HG02798 (cell line): Measurements from ENCODE around the gene ZNF638.
"Not testable (repeated sequence)": the region's sequence is repeated elsewhere in the genome, so short reads cannot be mapped to it uniquely, and the experiment has no call there.

Experiments
- ATAC-seq: cut with Tn5 transposase; IDR thresholded peaks from one replicate; pipeline ENCODE4 v1.9.1; 2021; ENCODE audit warnings: mild to moderate bottlenecking; ENCODE audit not compliant: unreplicated experiment, poor library complexity

Gene ZNF638

GRCh38 chr2:71393216-71393615 is 61.6 kb downstream of the ZNF638 start:
- no peak for ATAC-seq

- no peak for ATAC-seq
Observed at GRCh38 chr2:71395471-71395870, 63.9 kb downstream of the ZNF638 start.

GRCh38 chr2:71402427-71402826 is 70.8 kb downstream of the ZNF638 start:
- no peak for ATAC-seq

- ATAC-seq = no peak
Observed at GRCh38 chr2:71409611-71410010, 78.0 kb downstream of the ZNF638 start.

- no peak for ATAC-seq
Observed at GRCh38 chr2:71410696-71411095, 79.1 kb downstream of the ZNF638 start.

GRCh38 chr2:71416866-71417265 is 85.3 kb downstream of the ZNF638 start:
- ATAC-seq = not testable (repeated sequence)

GRCh38 chr2:71417300-71418202 is 86.0 kb downstream of the ZNF638 start:
- ATAC-seq = no peak

- no peak for ATAC-seq
Observed at GRCh38 chr2:71419145-71419544, 87.6 kb downstream of the ZNF638 start.

- no peak for ATAC-seq
Observed at GRCh38 chr2:71419976-71420375, 88.4 kb downstream of the ZNF638 start.

GRCh38 chr2:71422786-71423185 is 91.2 kb downstream of the ZNF638 start:
- ATAC-seq = no peak

- no peak for ATAC-seq
Observed at GRCh38 chr2:71423817-71424420, 92.3 kb downstream of the ZNF638 start.

- no peak for ATAC-seq
Observed at GRCh38 chr2:71426721-71427120, 95.1 kb downstream of the ZNF638 start.

GRCh38 chr2:71428472-71429383 is 97.1 kb downstream of the ZNF638 start:
- ATAC-seq = no peak

- ATAC-seq = not testable (repeated sequence)
Observed at GRCh38 chr2:71445142-71445541, 113.6 kb downstream of the ZNF638 start.

- no peak for ATAC-seq
Observed at GRCh38 chr2:71446505-71446904, 114.9 kb downstream of the ZNF638 start.

GRCh38 chr2:71449343-71449742 is 117.8 kb downstream of the ZNF638 start:
- no peak for ATAC-seq

- no peak for ATAC-seq
Observed at GRCh38 chr2:71451705-71452104, 120.1 kb downstream of the ZNF638 start.

- ATAC-seq = no peak
Observed at GRCh38 chr2:71452565-71452964, 121.0 kb downstream of the ZNF638 start.

GRCh38 chr2:71453404-71454220 is 122.0 kb downstream of the ZNF638 start, which contains the start of gene DYSF:
TSS of gene DYSF (plus strand) at chr2:71453561.
- no peak for ATAC-seq
